Activated CD4-positive, alpha-beta T cell treated with anti-CD3 and anti-CD28 coated beads, Interleukin-2, amount 10 ng/mL, durations not matched to agents 7 days and 5 days (primary cell): Measurements from ENCODE around the gene AGBL5. TPM values are rescaled to one million over a fixed set of nuclear protein-coding genes. Genes with fewer than 3 reads are reported as not detected.
A peak's percentile ranks its signal among the peaks of the same experiment; 100 is the strongest.

Experiments
- CTCF ChIA-PET: fragments of 350-600 bp; sonication (Branson Sonifier 250); formaldehyde crosslinking; loops from one replicate; lab custom pipeline; 2021; ENCODE audit warnings: antibody characterized with exemption; lab: Charles Lee
- POLR2A ChIA-PET: fragments of 350-600 bp; sonication (Branson Sonifier 250); formaldehyde crosslinking; loops from one replicate; lab custom pipeline; 2021; ENCODE audit warnings: antibody characterized with exemption; lab: Charles Lee
- DNase-seq: peaks from one replicate; pipeline ENCODE4 v3.0.0-alpha.2; 2020
- H3K27ac Mint-ChIP-seq: one replicate; pipeline ENCODE4 v1.8.0; 2021; ENCODE audit warnings: mild to moderate bottlenecking, moderate library complexity, mixed read lengths
- H3K27me3 Mint-ChIP-seq: one replicate; pipeline ENCODE4 v1.8.0; 2021; ENCODE audit warnings: mixed read lengths
- H3K36me3 Mint-ChIP-seq: one replicate; pipeline ENCODE4 v1.8.0; 2021; ENCODE audit warnings: low read depth, mixed read lengths
- H3K4me1 Mint-ChIP-seq: one replicate; pipeline ENCODE4 v1.8.0; 2021; ENCODE audit warnings: mixed read lengths
- H3K4me3 Mint-ChIP-seq: one replicate; pipeline ENCODE4 v1.8.0; 2021; ENCODE audit warnings: mild to moderate bottlenecking, moderate library complexity, mixed read lengths
- H3K9me3 Mint-ChIP-seq: one replicate; pipeline ENCODE4 v1.8.0; 2021; ENCODE audit warnings: mixed read lengths
- total RNA-seq, 2 experiments: library from RNA; stranded (reverse); gene quantifications; one replicate each; pipeline ENCODE4 v1.2.3, GENCODE V29; 2021

Gene AGBL5
- total RNA-seq = 10 to 100 TPM; 17.9 to 19.1 TPM

GRCh38 chr2:27050996-27051901, at the start of gene AGBL5:
AGBL5 (plus strand) TSS chr2:27051668; CDS start chr2:27052959, 1,291 bp downstream.
- peak within 1 kb of the TSS; percentile 96 for H3K4me3 Mint-ChIP-seq
- peak; percentile 96 for DNase-seq
- H3K27me3 Mint-ChIP-seq = peaks cover 5% of the 10 kb centered on the region
- no peaks in the 10 kb centered on the region for H3K9me3 Mint-ChIP-seq
- CTCF ChIA-PET = interaction anchor here (0.6 to 3.7 kb wide), 14 partner anchors 11 to 205 kb away, joined by 3 to 29 read pairs (median 5); partner anchors contain the start of genes KHK, OST4 and TMEM214
- peaks cover 15% of the 10 kb centered on the region for H3K36me3 Mint-ChIP-seq
- peaks cover 23% of the 10 kb centered on the region for H3K4me1 Mint-ChIP-seq
- peak within 1 kb of the TSS; percentile 98 for H3K27ac Mint-ChIP-seq
- POLR2A ChIA-PET = interaction anchor here (0.5 to 1.5 kb wide), 9 partner anchors 12 to 467 kb away, joined by 3 to 6 read pairs (median 4); partner anchors contain the start of gene OST4

GRCh38 chr2:27001950-27002349, 49.5 kb upstream of the AGBL5 start:
- POLR2A ChIA-PET = no interaction called here
- Mint-ChIP-seq H3K27ac (no peak overlapping the region), H3K9me3 (no peaks in the 10 kb centered on the region), H3K4me1 (no peaks in the 10 kb centered on the region), H3K4me3 (no peak overlapping the region), H3K36me3 (no peaks in the 10 kb centered on the region), H3K27me3 (peaks cover 4% of the 10 kb centered on the region)
- CTCF ChIA-PET = interaction anchor here (0.5 kb wide), 2 partner anchors 131 to 144 kb away, joined by 3 to 6 read pairs; no protein-coding TSS in a partner anchor
- DNase-seq = no peak

- H3K36me3 Mint-ChIP-seq = no peaks in the 10 kb centered on the region
- no peak overlapping the region for H3K4me3 Mint-ChIP-seq
- no peaks in the 10 kb centered on the region for H3K4me1 Mint-ChIP-seq
- no peak for DNase-seq
- H3K27me3 Mint-ChIP-seq = peaks cover 12% of the 10 kb centered on the region
- no peak overlapping the region for H3K27ac Mint-ChIP-seq
- POLR2A ChIA-PET = no interaction called here
- CTCF ChIA-PET = interaction anchor here (1.2 to 1.3 kb wide), 2 partner anchors 19 to 35 kb away, joined by 3 to 5 read pairs; no protein-coding TSS in a partner anchor
- no peaks in the 10 kb centered on the region for H3K9me3 Mint-ChIP-seq
Observed at GRCh38 chr2:27003007-27003406, 48.5 kb upstream of the AGBL5 start.

- Mint-ChIP-seq H3K27me3 (peaks cover 13% of the 10 kb centered on the region), H3K27ac (no peak overlapping the region), H3K4me1 (no peaks in the 10 kb centered on the region), H3K4me3 (no peak overlapping the region), H3K36me3 (no peaks in the 10 kb centered on the region), H3K9me3 (no peaks in the 10 kb centered on the region)
- CTCF ChIA-PET = interaction anchor here (1.2 to 1.4 kb wide), 3 partner anchors 9 to 36 kb away, joined by 3 to 5 read pairs (median 4); no protein-coding TSS in a partner anchor
- POLR2A ChIA-PET = no interaction called here
- DNase-seq = no peak
Observed at GRCh38 chr2:27003857-27004256, 47.6 kb upstream of the AGBL5 start.

GRCh38 chr2:27006602-27007415, 44.7 kb upstream of the AGBL5 start:
- Mint-ChIP-seq H3K9me3 (no peaks in the 10 kb centered on the region), H3K27ac (no peak overlapping the region), H3K36me3 (no peaks in the 10 kb centered on the region), H3K4me3 (no peak overlapping the region), H3K4me1 (peaks cover 4% of the 10 kb centered on the region), H3K27me3 (peaks cover 18% of the 10 kb centered on the region)
- POLR2A ChIA-PET = no interaction called here
- CTCF ChIA-PET = interaction anchor here (1.8 kb wide), 1 partner anchor 10 kb away, joined by 5 read pairs; no protein-coding TSS in a partner anchor
- DNase-seq = no peak

- no peaks in the 10 kb centered on the region for H3K9me3 Mint-ChIP-seq
- H3K4me1 Mint-ChIP-seq = peaks cover 4% of the 10 kb centered on the region
- no peak overlapping the region for H3K4me3 Mint-ChIP-seq
- H3K36me3 Mint-ChIP-seq = no peaks in the 10 kb centered on the region
- H3K27ac Mint-ChIP-seq = no peak overlapping the region
- H3K27me3 Mint-ChIP-seq = peaks cover 18% of the 10 kb centered on the region
- ChIA-PET POLR2A (no interaction called here), CTCF (no interaction called here)
- no peak for DNase-seq
Observed at GRCh38 chr2:27007416-27008374, 43.8 kb upstream of the AGBL5 start.

- CTCF ChIA-PET = no interaction called here
Observed at GRCh38 chr2:27008678-27009077, 42.8 kb upstream of the AGBL5 start.

GRCh38 chr2:27009083-27009482, 42.4 kb upstream of the AGBL5 start:
- no peak for DNase-seq
- H3K36me3 Mint-ChIP-seq = no peaks in the 10 kb centered on the region
- H3K4me3 Mint-ChIP-seq = no peak overlapping the region
- ChIA-PET CTCF (interaction anchor here (0.7 kb wide), 1 partner anchor 42 kb away, joined by 3 read pairs; no protein-coding TSS in a partner anchor), POLR2A (no interaction called here)
- H3K27me3 Mint-ChIP-seq = peaks cover 18% of the 10 kb centered on the region
- peaks cover 4% of the 10 kb centered on the region for H3K4me1 Mint-ChIP-seq
- H3K9me3 Mint-ChIP-seq = no peaks in the 10 kb centered on the region
- H3K27ac Mint-ChIP-seq = no peak overlapping the region

More at GRCh38 chr2:27008678-27009077, 42.8 kb upstream of the AGBL5 start:
- POLR2A ChIA-PET = no interaction called here
- Mint-ChIP-seq H3K4me1 (peaks cover 4% of the 10 kb centered on the region), H3K27me3 (peaks cover 18% of the 10 kb centered on the region), H3K9me3 (no peaks in the 10 kb centered on the region), H3K27ac (no peak overlapping the region), H3K36me3 (no peaks in the 10 kb centered on the region), H3K4me3 (no peak overlapping the region)
- no peak for DNase-seq

- Mint-ChIP-seq H3K4me3 (no peak overlapping the region), H3K36me3 (no peaks in the 10 kb centered on the region), H3K27ac (no peak overlapping the region), H3K9me3 (no peaks in the 10 kb centered on the region), H3K4me1 (peaks cover 4% of the 10 kb centered on the region), H3K27me3 (peaks cover 18% of the 10 kb centered on the region)
- ChIA-PET POLR2A (no interaction called here), CTCF (interaction anchor here (0.7 kb wide), 1 partner anchor 41 kb away, joined by 3 read pairs; no protein-coding TSS in a partner anchor)
- DNase-seq = no peak
Observed at GRCh38 chr2:27009716-27010115, 41.8 kb upstream of the AGBL5 start.

- DNase-seq = no peak
- Mint-ChIP-seq H3K4me1 (peaks cover 4% of the 10 kb centered on the region), H3K36me3 (no peaks in the 10 kb centered on the region), H3K27me3 (peaks cover 18% of the 10 kb centered on the region), H3K9me3 (no peaks in the 10 kb centered on the region), H3K4me3 (no peak overlapping the region), H3K27ac (no peak overlapping the region)
- ChIA-PET POLR2A (no interaction called here), CTCF (no interaction called here)
Observed at GRCh38 chr2:27010139-27010538, 41.3 kb upstream of the AGBL5 start.

- no peak overlapping the region for H3K4me3 Mint-ChIP-seq
- H3K27ac Mint-ChIP-seq = no peak overlapping the region
- peaks cover 7% of the 10 kb centered on the region for H3K27me3 Mint-ChIP-seq
- DNase-seq = no peak
- ChIA-PET POLR2A (no interaction called here), CTCF (interaction anchor here (1.1 kb wide), 1 partner anchor 20 kb away, joined by 3 read pairs; no protein-coding TSS in a partner anchor)
- H3K36me3 Mint-ChIP-seq = no peaks in the 10 kb centered on the region
- peaks cover 10% of the 10 kb centered on the region for H3K4me1 Mint-ChIP-seq
- H3K9me3 Mint-ChIP-seq = no peaks in the 10 kb centered on the region
Observed at GRCh38 chr2:27013738-27014137, 37.7 kb upstream of the AGBL5 start.
